ENCODE data around the gene TMPRSS11A.

GRCh38 chr4:67871867-67872266 lies 91.4 kb downstream of the TMPRSS11A start:
- TF ChIP-seq RARB (CRISPR knock-in tag; IDR thresholded peaks at IDR 0.05) (no peak), CTCF (IDR thresholded peaks at IDR 0.05) (peak; percentile 28), POLR2A (IDR thresholded peaks at IDR 0.05; ENCODE audit: low read length) (no peak), EP300 (IDR thresholded peaks at IDR 0.05) (no peak), FOSL2 (IDR thresholded peaks at IDR 0.05) (no peak), FOSL2 (CRISPR knock-in tag; IDR thresholded peaks at IDR 0.05) (no peak), MAX (IDR thresholded peaks at IDR 0.05) (no peak), CHD4 (IDR thresholded peaks at IDR 0.05; ENCODE audit: borderline replicate concordance) (no peak)

All from A549 (cell line).